Activated naive CD8-positive, alpha-beta T cell treated with anti-CD3 and anti-CD28 coated beads for 36 hours (primary cell): ENCODE measurements around the gene P2RX1. TPM values are rescaled to one million over a fixed set of nuclear protein-coding genes. Genes with fewer than 3 reads are reported as not detected.

Experiments
- DNase-seq: peaks from one replicate; pipeline ENCODE4 v3.0.0; 2021
- H3K27ac Mint-ChIP-seq: one replicate; pipeline ENCODE4 v1.8.0; 2022; ENCODE audit warnings: mild to moderate bottlenecking, moderate library complexity, mixed read lengths
- H3K27me3 Mint-ChIP-seq: one replicate; pipeline ENCODE4 v1.8.0; 2022; ENCODE audit warnings: mild to moderate bottlenecking, mixed read lengths
- H3K36me3 Mint-ChIP-seq: one replicate; pipeline ENCODE4 v1.8.0; 2021; ENCODE audit warnings: mild to moderate bottlenecking, mixed read lengths
- H3K4me1 Mint-ChIP-seq: one replicate; pipeline ENCODE4 v1.8.0; 2021; ENCODE audit warnings: mixed read lengths
- H3K4me3 Mint-ChIP-seq: one replicate; pipeline ENCODE4 v1.8.0; 2022; ENCODE audit warnings: mild to moderate bottlenecking, moderate library complexity, mixed read lengths
- H3K9me3 Mint-ChIP-seq: one replicate; pipeline ENCODE4 v1.8.0; 2022; ENCODE audit warnings: mixed read lengths
- total RNA-seq, 2 experiments: library from RNA; stranded (reverse); gene quantifications; one replicate each; pipeline ENCODE4 v1.2.3, GENCODE V29; 2021

P2RX1 gene
- under 1 TPM; 0.45 to 0.54 TPM for total RNA-seq

GRCh38 chr17:3915995-3916696 is at the start of gene P2RX1:
Gene P2RX1, minus strand, starts transcription at chr17:3916465. Its CDS starts 240 bp downstream, at chr17:3916225.
- no peaks in the 10 kb centered on the region for H3K27me3 Mint-ChIP-seq
- DNase-seq = peak; percentile 46
- H3K36me3 Mint-ChIP-seq = peaks cover 1% of the 10 kb centered on the region
- peak within 1 kb of the TSS; percentile 76 for H3K27ac Mint-ChIP-seq
- H3K4me1 Mint-ChIP-seq = peaks cover 36% of the 10 kb centered on the region
- H3K4me3 Mint-ChIP-seq = peak within 1 kb of the TSS; percentile 56
- no peaks in the 10 kb centered on the region for H3K9me3 Mint-ChIP-seq

GRCh38 chr17:3965118-3965800 is 49.0 kb upstream of the P2RX1 start:
- H3K4me3 Mint-ChIP-seq = peak overlapping the region; percentile 84
- no peaks in the 10 kb centered on the region for H3K27me3 Mint-ChIP-seq
- peak overlapping the region; percentile 83 for H3K27ac Mint-ChIP-seq
- H3K9me3 Mint-ChIP-seq = no peaks in the 10 kb centered on the region
- DNase-seq = peak; percentile 69
- H3K36me3 Mint-ChIP-seq = peaks cover 7% of the 10 kb centered on the region
- peaks cover 36% of the 10 kb centered on the region for H3K4me1 Mint-ChIP-seq

GRCh38 chr17:3964203-3965117 is 48.2 kb upstream of the P2RX1 start, which contains the start of gene ATP2A3:
Gene ATP2A3, minus strand, starts transcription at chr17:3964437. Its CDS starts 146 bp downstream, at chr17:3964291.
- peaks cover 7% of the 10 kb centered on the region for H3K36me3 Mint-ChIP-seq
- no peaks in the 10 kb centered on the region for H3K9me3 Mint-ChIP-seq
- peaks cover 42% of the 10 kb centered on the region for H3K4me1 Mint-ChIP-seq
- H3K4me3 Mint-ChIP-seq = peak within 1 kb of the TSS; percentile 85
- no peaks in the 10 kb centered on the region for H3K27me3 Mint-ChIP-seq
- H3K27ac Mint-ChIP-seq = peak within 1 kb of the TSS; percentile 83
- DNase-seq = peak; percentile 76

- peaks cover 45% of the 10 kb centered on the region for H3K4me1 Mint-ChIP-seq
Observed at GRCh38 chr17:3963237-3964201, 47.3 kb upstream of the P2RX1 start.

GRCh38 chr17:3962965-3963236 is 46.6 kb upstream of the P2RX1 start:
- H3K9me3 Mint-ChIP-seq = no peaks in the 10 kb centered on the region
- no peak for DNase-seq
- peak overlapping the region; percentile 85 for H3K4me3 Mint-ChIP-seq
- H3K27ac Mint-ChIP-seq = peak overlapping the region; percentile 62
- peaks cover 47% of the 10 kb centered on the region for H3K4me1 Mint-ChIP-seq
- no peaks in the 10 kb centered on the region for H3K27me3 Mint-ChIP-seq
- H3K36me3 Mint-ChIP-seq = peaks cover 7% of the 10 kb centered on the region

More at GRCh38 chr17:3963237-3964201, 47.3 kb upstream of the P2RX1 start:
- Mint-ChIP-seq H3K4me3 (peak overlapping the region; percentile 85), H3K36me3 (peaks cover 7% of the 10 kb centered on the region), H3K9me3 (no peaks in the 10 kb centered on the region), H3K27me3 (no peaks in the 10 kb centered on the region), H3K27ac (peak overlapping the region; percentile 62)
- peak; percentile 69 for DNase-seq

GRCh38 chr17:3962217-3962964 is 46.1 kb upstream of the P2RX1 start:
- H3K27ac Mint-ChIP-seq = peak overlapping the region; percentile 62
- H3K36me3 Mint-ChIP-seq = peaks cover 7% of the 10 kb centered on the region
- DNase-seq = no peak
- H3K4me3 Mint-ChIP-seq = peak overlapping the region; percentile 85
- no peaks in the 10 kb centered on the region for H3K27me3 Mint-ChIP-seq
- H3K4me1 Mint-ChIP-seq = peaks cover 52% of the 10 kb centered on the region
- no peaks in the 10 kb centered on the region for H3K9me3 Mint-ChIP-seq

- H3K27me3 Mint-ChIP-seq = no peaks in the 10 kb centered on the region
- peaks cover 60% of the 10 kb centered on the region for H3K4me1 Mint-ChIP-seq
- peak overlapping the region; percentile 85 for H3K4me3 Mint-ChIP-seq
- peaks cover 7% of the 10 kb centered on the region for H3K36me3 Mint-ChIP-seq
- H3K27ac Mint-ChIP-seq = peak overlapping the region; percentile 63
- DNase-seq = peak; percentile 26
- no peaks in the 10 kb centered on the region for H3K9me3 Mint-ChIP-seq
Observed at GRCh38 chr17:3961564-3962047, 45.3 kb upstream of the P2RX1 start.

- no peak overlapping the region for H3K4me3 Mint-ChIP-seq
- H3K4me1 Mint-ChIP-seq = peaks cover 64% of the 10 kb centered on the region
- DNase-seq = no peak
- H3K27ac Mint-ChIP-seq = peak overlapping the region; percentile 2
- peaks cover 7% of the 10 kb centered on the region for H3K36me3 Mint-ChIP-seq
- no peaks in the 10 kb centered on the region for H3K27me3 Mint-ChIP-seq
- no peaks in the 10 kb centered on the region for H3K9me3 Mint-ChIP-seq
Observed at GRCh38 chr17:3960764-3961163, 44.5 kb upstream of the P2RX1 start.

GRCh38 chr17:3959921-3960601 is 43.8 kb upstream of the P2RX1 start:
- Mint-ChIP-seq H3K4me3 (no peak overlapping the region), H3K36me3 (peaks cover 7% of the 10 kb centered on the region), H3K4me1 (peaks cover 60% of the 10 kb centered on the region), H3K9me3 (no peaks in the 10 kb centered on the region), H3K27ac (no peak overlapping the region), H3K27me3 (no peaks in the 10 kb centered on the region)
- DNase-seq = no peak

GRCh38 chr17:3959295-3959899 is 43.1 kb upstream of the P2RX1 start:
- no peak for DNase-seq
- Mint-ChIP-seq H3K27ac (peak overlapping the region; percentile 47), H3K36me3 (peaks cover 7% of the 10 kb centered on the region), H3K4me1 (peaks cover 60% of the 10 kb centered on the region), H3K9me3 (no peaks in the 10 kb centered on the region), H3K27me3 (no peaks in the 10 kb centered on the region), H3K4me3 (no peak overlapping the region)

- peak overlapping the region; percentile 68 for H3K27ac Mint-ChIP-seq
- H3K4me1 Mint-ChIP-seq = peaks cover 58% of the 10 kb centered on the region
- H3K9me3 Mint-ChIP-seq = no peaks in the 10 kb centered on the region
- peaks cover 7% of the 10 kb centered on the region for H3K36me3 Mint-ChIP-seq
- no peak for DNase-seq
- no peaks in the 10 kb centered on the region for H3K27me3 Mint-ChIP-seq
- no peak overlapping the region for H3K4me3 Mint-ChIP-seq
Observed at GRCh38 chr17:3957735-3958599, 41.7 kb upstream of the P2RX1 start.

- no peak for DNase-seq
- H3K4me3 Mint-ChIP-seq = no peak overlapping the region
- H3K4me1 Mint-ChIP-seq = peaks cover 48% of the 10 kb centered on the region
- H3K27me3 Mint-ChIP-seq = no peaks in the 10 kb centered on the region
- peak overlapping the region; percentile 68 for H3K27ac Mint-ChIP-seq
- peaks cover 4% of the 10 kb centered on the region for H3K36me3 Mint-ChIP-seq
- H3K9me3 Mint-ChIP-seq = no peaks in the 10 kb centered on the region
Observed at GRCh38 chr17:3956983-3957382, 40.7 kb upstream of the P2RX1 start.
